Activated naive CD4-positive, alpha-beta T cell treated with anti-CD3 and anti-CD28 coated beads, Interleukin-2, amount 50 U/mL, for 24 hours (primary cell): ENCODE data around the gene PARN.
"Not testable (repeated sequence)": the region's sequence is repeated elsewhere in the genome, so short reads cannot be mapped to it uniquely, and the experiment has no call there.

Experiments
- H3K27ac Mint-ChIP-seq: one replicate; pipeline ENCODE4 v1.8.0; 2021; ENCODE audit warnings: mild to moderate bottlenecking, mixed read lengths
- H3K27me3 Mint-ChIP-seq: one replicate; pipeline ENCODE4 v1.8.0; 2021; ENCODE audit warnings: mixed read lengths
- H3K36me3 Mint-ChIP-seq: one replicate; pipeline ENCODE4 v1.8.0; 2021; ENCODE audit warnings: mixed read lengths
- H3K4me1 Mint-ChIP-seq: one replicate; pipeline ENCODE4 v1.8.0; 2021; ENCODE audit warnings: mixed read lengths
- H3K4me3 Mint-ChIP-seq: one replicate; pipeline ENCODE4 v1.8.0; 2021; ENCODE audit warnings: mild to moderate bottlenecking, mixed read lengths
- H3K9me3 Mint-ChIP-seq: one replicate; pipeline ENCODE4 v1.8.0; 2021; ENCODE audit warnings: mixed read lengths

Gene PARN

GRCh38 chr16:14564861-14565687 lies 65.0 kb downstream of the PARN start:
- Mint-ChIP-seq H3K27ac (no peak overlapping the region), H3K9me3 (no peaks in the 10 kb centered on the region), H3K4me3 (no peak overlapping the region), H3K27me3 (no peaks in the 10 kb centered on the region), H3K4me1 (peaks cover 29% of the 10 kb centered on the region), H3K36me3 (peaks cover 4% of the 10 kb centered on the region)

- H3K4me1 Mint-ChIP-seq, result peaks cover 29% of the 10 kb centered on the region
- no peaks in the 10 kb centered on the region for H3K27me3 Mint-ChIP-seq
- peak overlapping the region; percentile 56 for H3K27ac Mint-ChIP-seq
- H3K36me3 Mint-ChIP-seq, result peaks cover 4% of the 10 kb centered on the region
- no peaks in the 10 kb centered on the region for H3K9me3 Mint-ChIP-seq
- H3K4me3 Mint-ChIP-seq, result no peak overlapping the region
These were observed 65.7 kb downstream of the PARN start for GRCh38 chr16:14564323-14564722.

- no peaks in the 10 kb centered on the region for H3K27me3 Mint-ChIP-seq
- H3K27ac Mint-ChIP-seq, result no peak overlapping the region
- no peak overlapping the region for H3K4me3 Mint-ChIP-seq
- peaks cover 4% of the 10 kb centered on the region for H3K36me3 Mint-ChIP-seq
- peaks cover 29% of the 10 kb centered on the region for H3K4me1 Mint-ChIP-seq
- H3K9me3 Mint-ChIP-seq, result no peaks in the 10 kb centered on the region
These were observed 67.2 kb downstream of the PARN start for GRCh38 chr16:14562691-14563491.

- H3K27me3 Mint-ChIP-seq, result no peaks in the 10 kb centered on the region
- no peaks in the 10 kb centered on the region for H3K9me3 Mint-ChIP-seq
- H3K36me3 Mint-ChIP-seq, result peaks cover 3% of the 10 kb centered on the region
- H3K4me1 Mint-ChIP-seq, result peaks cover 18% of the 10 kb centered on the region
- H3K4me3 Mint-ChIP-seq, result no peak overlapping the region
- no peak overlapping the region for H3K27ac Mint-ChIP-seq
These were observed 69.5 kb downstream of the PARN start for GRCh38 chr16:14560523-14560922.

- Mint-ChIP-seq H3K4me1 (peaks cover 11% of the 10 kb centered on the region), H3K9me3 (no peaks in the 10 kb centered on the region), H3K4me3 (no peak overlapping the region), H3K36me3 (peaks cover 3% of the 10 kb centered on the region), H3K27ac (no peak overlapping the region), H3K27me3 (no peaks in the 10 kb centered on the region)
These were observed 70.2 kb downstream of the PARN start for GRCh38 chr16:14559809-14560241.

GRCh38 chr16:14553447-14553846 lies 76.6 kb downstream of the PARN start:
- Mint-ChIP-seq H3K4me1 (no peaks in the 10 kb centered on the region), H3K4me3 (no peak overlapping the region), H3K9me3 (no peaks in the 10 kb centered on the region), H3K27ac (no peak overlapping the region), H3K36me3 (peaks cover 5% of the 10 kb centered on the region), H3K27me3 (no peaks in the 10 kb centered on the region)

- H3K27me3 Mint-ChIP-seq, result no peaks in the 10 kb centered on the region
- H3K27ac Mint-ChIP-seq, result no peak overlapping the region
- H3K4me1 Mint-ChIP-seq, result no peaks in the 10 kb centered on the region
- no peaks in the 10 kb centered on the region for H3K9me3 Mint-ChIP-seq
- H3K4me3 Mint-ChIP-seq, result no peak overlapping the region
- H3K36me3 Mint-ChIP-seq, result peaks cover 11% of the 10 kb centered on the region
These were observed 80.3 kb downstream of the PARN start for GRCh38 chr16:14549789-14550153.

GRCh38 chr16:14548933-14549788 lies 80.9 kb downstream of the PARN start:
- Mint-ChIP-seq H3K4me3 (no peak overlapping the region), H3K9me3 (no peaks in the 10 kb centered on the region), H3K4me1 (no peaks in the 10 kb centered on the region), H3K36me3 (peaks cover 11% of the 10 kb centered on the region), H3K27ac (no peak overlapping the region), H3K27me3 (no peaks in the 10 kb centered on the region)

GRCh38 chr16:14545346-14545884 lies 84.6 kb downstream of the PARN start:
- H3K27me3 Mint-ChIP-seq, result no peaks in the 10 kb centered on the region
- H3K9me3 Mint-ChIP-seq, result no peaks in the 10 kb centered on the region
- H3K4me3 Mint-ChIP-seq, result no peak overlapping the region
- peaks cover 27% of the 10 kb centered on the region for H3K36me3 Mint-ChIP-seq
- H3K4me1 Mint-ChIP-seq, result no peaks in the 10 kb centered on the region
- no peak overlapping the region for H3K27ac Mint-ChIP-seq

- not testable (repeated sequence) for H3K4me1 Mint-ChIP-seq, H3K27ac Mint-ChIP-seq, H3K4me3 Mint-ChIP-seq, H3K27me3 Mint-ChIP-seq, H3K9me3 Mint-ChIP-seq
- H3K36me3 Mint-ChIP-seq, result peaks cover 27% of the 10 kb centered on the region
These were observed 85.2 kb downstream of the PARN start for GRCh38 chr16:14544846-14545245.

- Mint-ChIP-seq H3K4me1 (peaks cover 12% of the 10 kb centered on the region), H3K9me3 (no peaks in the 10 kb centered on the region), H3K36me3 (peaks cover 22% of the 10 kb centered on the region), H3K4me3 (no peak overlapping the region), H3K27ac (no peak overlapping the region), H3K27me3 (no peaks in the 10 kb centered on the region)
These were observed 90.4 kb downstream of the PARN start for GRCh38 chr16:14539631-14540030.

- no peak overlapping the region for H3K27ac Mint-ChIP-seq
- peaks cover 12% of the 10 kb centered on the region for H3K4me1 Mint-ChIP-seq
- no peak overlapping the region for H3K4me3 Mint-ChIP-seq
- H3K9me3 Mint-ChIP-seq, result no peaks in the 10 kb centered on the region
- peaks cover 22% of the 10 kb centered on the region for H3K36me3 Mint-ChIP-seq
- H3K27me3 Mint-ChIP-seq, result no peaks in the 10 kb centered on the region
These were observed 90.9 kb downstream of the PARN start for GRCh38 chr16:14539156-14539555.

GRCh38 chr16:14538604-14539003 lies 91.5 kb downstream of the PARN start:
- H3K27ac Mint-ChIP-seq, result no peak overlapping the region

GRCh38 chr16:14531613-14532012 lies 98.4 kb downstream of the PARN start:
- H3K9me3 Mint-ChIP-seq, result no peaks in the 10 kb centered on the region
- H3K4me1 Mint-ChIP-seq, result peaks cover 9% of the 10 kb centered on the region
- peaks cover 8% of the 10 kb centered on the region for H3K36me3 Mint-ChIP-seq
- no peak overlapping the region for H3K4me3 Mint-ChIP-seq
- H3K27me3 Mint-ChIP-seq, result no peaks in the 10 kb centered on the region
- no peak overlapping the region for H3K27ac Mint-ChIP-seq

More at GRCh38 chr16:14538604-14539003, 91.5 kb downstream of the PARN start:
- Mint-ChIP-seq H3K27me3 (no peaks in the 10 kb centered on the region), H3K9me3 (no peaks in the 10 kb centered on the region), H3K4me3 (no peak overlapping the region), H3K4me1 (peaks cover 12% of the 10 kb centered on the region), H3K36me3 (peaks cover 19% of the 10 kb centered on the region)

GRCh38 chr16:14531101-14531500 lies 99.0 kb downstream of the PARN start:
- Mint-ChIP-seq H3K27ac (no peak overlapping the region), H3K9me3 (no peaks in the 10 kb centered on the region), H3K4me1 (peaks cover 9% of the 10 kb centered on the region), H3K36me3 (peaks cover 8% of the 10 kb centered on the region), H3K4me3 (no peak overlapping the region), H3K27me3 (no peaks in the 10 kb centered on the region)
